Putamen (tissue), 1 donor: ENCODE measurements around the gene OSBPL1A.
"Not testable (repeated sequence)": the region's sequence is repeated elsewhere in the genome, so short reads cannot be mapped to it uniquely, and the experiment has no call there.

Experiments used
- DNase-seq: peaks from one replicate; pipeline ENCODE4 v3.0.0-alpha.2; 2016; ENCODE audit warnings: low spot score

Gene OSBPL1A

DNA sequence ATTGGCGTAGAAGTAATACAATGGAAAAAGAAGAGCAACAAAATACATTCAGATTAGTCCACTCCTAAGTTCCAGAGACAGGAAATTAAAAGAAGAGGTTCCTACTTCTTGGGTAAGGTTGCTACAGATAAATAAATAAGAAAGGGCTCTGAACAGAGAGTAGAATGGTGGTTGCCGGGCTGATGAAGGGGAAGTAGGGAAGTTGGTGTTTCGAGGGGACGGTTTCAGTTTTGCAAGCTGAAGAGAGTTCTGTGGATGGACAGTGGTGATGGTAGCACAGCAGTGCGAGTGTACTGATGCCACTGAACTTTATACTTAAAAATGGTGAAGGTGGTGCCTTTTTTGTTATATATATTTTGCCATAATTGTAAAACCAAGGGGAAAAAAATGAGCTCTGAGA, 210.6 kb downstream of the OSBPL1A start:
- no peak for DNase-seq

DNA sequence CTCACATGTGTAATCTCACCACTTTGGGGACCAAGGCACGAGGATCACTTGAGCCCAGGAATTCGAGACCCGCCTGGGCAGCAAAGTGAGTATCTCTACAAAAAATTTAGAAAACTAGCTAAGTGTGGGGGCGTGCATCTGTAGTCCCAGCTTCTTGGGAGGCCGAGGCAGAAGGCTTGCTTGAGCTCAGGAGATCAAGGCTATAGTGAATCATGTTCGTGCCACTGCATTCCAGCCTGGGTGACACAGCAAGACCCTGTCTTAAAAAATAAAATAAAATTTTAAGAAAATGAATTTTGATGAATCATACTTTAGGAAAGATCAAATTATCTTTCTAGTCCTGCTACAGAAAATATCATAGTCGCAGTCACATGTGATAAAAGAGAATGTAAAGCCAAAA, 211.8 kb downstream of the OSBPL1A start:
- DNase-seq: no peak

- no peak for DNase-seq
Measured at GRCh38 chr18:24181806-24182205, 215.8 kb downstream of the OSBPL1A start.

- no peak for DNase-seq
Measured at GRCh38 chr18:24180048-24180447, 217.6 kb downstream of the OSBPL1A start.

DNA sequence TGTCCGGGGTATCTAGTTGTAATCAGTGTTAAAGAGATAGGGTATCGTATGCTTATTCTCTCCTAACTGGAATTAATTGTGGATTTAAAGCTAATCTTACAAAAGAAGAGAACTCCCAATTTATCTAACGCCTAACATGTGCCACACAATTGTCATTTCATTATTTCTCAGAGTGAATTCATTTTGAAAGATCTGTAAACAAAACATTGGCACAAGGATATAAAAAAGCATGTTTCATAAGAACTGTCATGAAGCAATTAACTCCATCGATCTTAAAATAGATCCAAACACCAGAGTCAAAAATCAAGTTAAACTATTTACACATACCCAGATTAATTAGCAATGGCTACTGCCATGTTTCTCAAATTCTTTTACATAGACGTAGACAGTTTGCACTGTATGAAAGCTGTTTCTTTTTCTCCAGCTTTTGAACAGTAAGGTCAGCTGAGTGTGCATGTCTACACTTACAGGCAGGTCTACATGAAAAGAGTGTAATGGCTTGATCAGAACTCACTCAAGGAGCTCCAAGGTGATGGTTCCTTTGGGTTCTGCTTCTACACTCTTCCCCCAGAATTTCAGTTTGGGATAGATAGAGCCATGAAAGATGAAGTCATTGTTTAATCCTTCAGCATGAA, 220.0 kb downstream of the OSBPL1A start:
- no peak for DNase-seq

DNA sequence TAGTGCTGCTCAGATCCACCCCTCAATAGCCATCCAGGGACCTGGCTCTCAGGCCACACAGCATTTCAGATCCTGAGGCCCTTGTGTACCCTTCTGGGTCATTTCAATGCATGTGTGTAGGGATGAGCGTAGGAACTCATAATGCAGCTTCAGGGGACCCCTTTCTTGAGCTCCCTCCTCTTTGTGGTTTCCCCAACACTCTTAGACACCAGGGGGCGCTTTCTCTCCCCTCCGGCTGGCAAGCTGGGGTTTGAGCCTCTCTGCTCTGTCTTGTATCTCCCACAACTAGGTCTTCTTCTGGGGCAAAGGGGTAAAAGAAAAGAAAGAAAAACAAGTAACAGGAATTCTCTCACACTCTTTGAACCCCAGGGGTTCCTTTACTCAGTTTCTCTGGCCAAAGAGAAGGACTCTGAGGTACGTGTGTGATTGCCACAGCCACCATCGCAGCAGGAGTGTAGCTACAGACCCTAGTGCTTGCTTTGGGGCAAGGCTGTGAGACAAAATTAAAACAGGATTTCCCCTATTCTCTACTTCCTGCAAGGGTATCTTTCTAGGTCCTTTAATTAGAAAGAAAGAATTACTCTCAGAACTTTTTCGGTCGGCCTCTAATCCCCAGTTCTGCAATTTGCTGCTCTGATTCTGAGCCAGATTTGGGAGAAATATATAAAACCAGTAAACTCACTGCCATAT, 220.8 kb downstream of the OSBPL1A start:
- peak; percentile 75 for DNase-seq

DNA sequence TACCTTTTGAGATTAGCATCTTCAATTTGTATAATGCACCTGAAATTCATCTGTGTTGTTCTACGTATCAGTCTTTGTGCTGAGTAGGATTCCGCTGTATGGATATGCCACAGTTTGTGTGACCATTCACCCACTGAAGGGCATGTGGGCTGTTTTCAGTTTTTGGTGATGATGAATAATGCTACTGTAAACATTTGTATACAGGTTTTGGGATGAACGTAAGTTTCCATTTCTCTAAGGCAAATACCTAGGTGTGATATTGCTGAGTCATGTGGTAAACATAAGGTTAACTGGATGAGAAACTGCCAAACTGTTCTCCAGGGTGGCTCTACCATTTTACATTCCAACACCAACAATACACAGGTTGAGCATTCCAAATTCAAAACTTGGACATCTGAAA, 223.6 kb downstream of the OSBPL1A start:
- no peak for DNase-seq

GRCh38 chr18:24170360-24170759, 227.3 kb downstream of the OSBPL1A start:
- DNase-seq: no peak

- DNase-seq: no peak
Measured at GRCh38 chr18:24168496-24168895, 229.1 kb downstream of the OSBPL1A start.

DNA sequence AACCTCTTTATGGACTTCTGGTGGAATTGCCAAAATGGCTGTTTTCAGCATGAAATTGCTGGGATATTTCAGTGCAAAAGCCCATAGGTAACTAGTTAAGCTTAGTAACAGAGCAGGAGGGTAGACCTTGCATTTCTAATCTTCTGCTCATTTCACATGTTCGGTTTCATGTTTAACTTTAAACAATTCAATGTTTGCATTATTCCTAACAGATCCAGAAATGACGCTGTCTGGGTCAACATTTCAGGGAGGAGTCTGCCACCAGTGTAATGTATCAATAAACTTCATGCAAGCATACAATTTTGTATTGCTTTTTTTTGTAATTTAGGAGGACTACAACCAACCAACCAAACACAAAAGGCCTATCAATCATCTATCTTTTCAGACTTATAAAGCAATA, 236.3 kb downstream of the OSBPL1A start:
- no peak for DNase-seq

GRCh38 chr18:24160086-24160485, 237.5 kb downstream of the OSBPL1A start:
- DNase-seq: no peak

GRCh38 chr18:24157855-24158254, 239.8 kb downstream of the OSBPL1A start:
- DNase-seq: no peak

DNA sequence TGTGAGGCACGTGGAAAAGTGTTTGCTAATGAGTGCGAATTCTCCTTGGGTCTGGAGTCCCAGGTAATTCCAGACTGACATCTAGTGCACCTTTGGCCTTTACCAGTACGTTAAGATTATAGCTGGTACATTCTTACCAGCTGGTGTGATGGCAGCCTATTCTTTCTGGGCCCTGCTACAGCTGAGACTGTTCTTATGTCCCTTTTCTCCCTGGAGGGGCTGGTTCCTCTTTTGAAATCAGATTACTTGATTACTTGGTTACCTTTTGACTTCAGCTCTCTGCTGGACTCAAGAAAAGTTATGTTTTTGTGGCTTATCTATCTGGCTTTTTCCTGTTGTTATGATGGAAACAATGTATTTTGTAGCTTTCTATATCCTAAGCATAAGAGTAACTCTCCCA, 244.2 kb downstream of the OSBPL1A start:
- DNase-seq: no peak

DNA sequence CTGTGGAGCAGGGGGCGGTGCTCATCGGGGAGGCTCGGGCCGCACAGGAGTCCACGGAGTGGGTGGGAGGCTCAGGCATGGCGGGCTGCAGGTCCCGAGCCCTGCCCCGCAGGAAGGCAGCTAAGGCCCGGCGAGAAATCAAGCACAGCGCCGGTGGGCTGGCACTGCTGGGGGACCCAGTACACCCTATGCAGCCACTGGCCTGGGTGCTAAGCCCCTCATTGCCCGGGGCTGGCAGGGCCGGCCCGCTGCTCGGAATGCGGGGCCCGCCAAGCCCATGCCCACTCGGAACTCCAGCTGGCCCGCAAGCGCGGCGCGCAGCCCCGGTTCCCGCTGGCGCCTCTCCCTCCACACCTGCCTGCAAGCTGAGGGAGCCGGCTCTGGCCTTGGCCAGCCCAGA, 248.0 kb downstream of the OSBPL1A start:
- not testable (repeated sequence) for DNase-seq

DNA sequence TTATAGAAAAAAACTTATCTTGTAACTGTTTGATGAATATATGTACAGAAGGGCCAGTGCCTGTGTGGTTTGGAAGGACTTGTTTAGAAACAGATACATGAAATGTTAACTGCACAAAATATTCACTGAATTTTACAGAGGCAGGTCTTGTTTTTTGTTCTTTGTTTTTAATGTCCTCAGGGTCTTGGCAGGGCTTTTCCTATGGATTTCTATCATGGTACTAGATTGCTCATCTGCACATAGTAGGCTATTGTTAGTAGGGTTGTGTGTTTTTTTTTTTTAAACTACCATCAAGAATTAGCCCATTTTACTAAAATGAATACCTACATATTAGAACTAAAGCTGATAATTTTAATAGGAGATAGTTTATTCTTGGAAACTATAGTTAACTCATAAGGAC, 255.2 kb downstream of the OSBPL1A start:
- no peak for DNase-seq

GRCh38 chr18:24140697-24141096, 256.9 kb downstream of the OSBPL1A start:
- DNase-seq: no peak

DNA sequence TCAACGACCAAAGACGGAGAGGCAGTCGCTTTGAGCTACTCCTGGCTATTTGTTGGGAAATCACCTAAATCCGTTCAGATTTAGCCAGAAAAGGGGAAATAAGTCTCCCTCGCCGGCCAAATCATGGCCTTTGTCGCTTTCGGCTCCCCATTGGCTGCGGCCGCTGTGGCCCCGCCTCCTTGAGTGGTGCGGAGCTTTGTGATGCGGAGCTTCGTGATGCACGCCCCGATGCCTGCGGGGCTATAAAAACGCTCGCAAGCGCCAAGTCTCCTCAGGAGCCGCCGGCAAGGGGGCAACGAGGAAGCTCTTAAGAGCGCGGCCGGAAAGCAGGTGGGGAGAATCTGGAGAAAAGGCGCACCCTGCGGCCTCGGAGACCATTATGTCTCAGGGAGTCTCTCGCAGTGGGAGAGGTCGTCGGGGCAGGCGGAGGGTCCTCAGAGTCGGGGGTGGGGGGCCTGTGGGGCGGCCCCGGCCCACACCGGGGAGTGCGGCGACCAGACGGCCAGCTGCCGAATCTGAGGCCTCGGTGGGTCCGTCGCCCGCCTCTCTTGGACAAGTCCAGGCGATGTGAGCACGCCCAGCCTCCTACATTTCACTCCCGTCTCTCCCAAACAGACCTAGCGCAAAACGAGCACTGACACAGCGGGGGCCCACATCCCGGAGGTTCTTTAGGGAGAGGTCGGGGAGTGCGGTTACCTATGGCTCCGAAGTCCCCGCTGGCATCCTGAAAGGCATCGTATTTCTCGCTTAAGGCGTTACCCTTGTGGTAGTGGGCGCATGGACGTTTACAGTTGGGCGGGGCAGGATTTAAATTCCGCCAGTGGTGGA, 258.6 kb downstream of the OSBPL1A start, which contains the start of gene CABYR:
TSS of gene CABYR (plus strand) at position 274 of the 828 bp plus-strand sequence. CDS start 4,053 bp downstream, outside the sequence.
- DNase-seq: peak; percentile 86

DNA sequence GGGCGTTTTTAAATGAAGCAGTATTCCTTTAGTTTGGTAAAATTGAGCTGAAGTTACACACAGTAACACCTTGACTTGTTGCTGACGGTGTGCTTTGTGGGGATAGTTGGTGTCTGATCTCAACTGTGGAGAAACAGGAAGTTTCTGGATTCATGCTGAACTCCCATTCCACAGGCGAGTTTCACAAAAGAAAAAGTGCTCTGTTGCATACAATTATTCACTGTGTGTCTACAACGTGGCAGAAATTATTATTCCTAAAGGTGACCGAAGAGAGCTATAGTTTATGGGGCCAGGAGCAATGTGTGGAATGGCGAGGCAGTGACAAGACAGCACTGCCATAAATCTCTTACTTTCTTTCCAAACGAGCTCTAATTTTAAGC, 259.2 kb downstream of the OSBPL1A start:
- DNase-seq: no peak

- no peak for DNase-seq
Measured at GRCh38 chr18:24136967-24137373, 260.7 kb downstream of the OSBPL1A start.

DNA sequence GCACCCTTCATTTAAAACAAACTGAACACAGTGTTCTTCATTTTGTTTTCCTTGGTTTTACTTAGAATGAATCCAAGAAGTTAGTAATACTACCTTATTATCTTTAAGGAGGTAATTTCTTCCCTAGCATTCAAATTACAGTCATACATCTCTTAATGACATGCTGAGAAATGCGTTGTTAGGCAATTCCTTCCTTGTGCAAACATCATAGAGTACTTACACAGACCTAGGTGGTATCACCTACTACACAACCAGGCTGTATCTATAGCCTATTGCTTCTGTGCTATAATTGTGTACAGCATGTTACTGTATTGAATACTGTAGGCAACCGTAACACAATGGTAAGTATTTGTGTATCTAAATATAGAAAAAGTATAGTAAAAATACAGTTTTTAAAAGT, 267.1 kb downstream of the OSBPL1A start:
- no peak for DNase-seq

GRCh38 chr18:24128700-24129099, 268.9 kb downstream of the OSBPL1A start:
- DNase-seq: no peak

GRCh38 chr18:24127735-24128134, 269.9 kb downstream of the OSBPL1A start:
- no peak for DNase-seq
